A549 (cell line): ENCODE data around the gene CD53. TPM values are rescaled to one million over a fixed set of nuclear protein-coding genes. Genes with fewer than 3 reads are reported as not detected.

Source experiments
- ATAC-seq, 2 experiments: fragments of 200-7000 bp in 1 of 2; fragments of >200 bp in 1 of 2; cut with Nextera tagmentation in 1 of 2; cut with Tn5 transposase in 1 of 2; 3 replicates each; pipeline versions ENCODE4 v1.8.0 to v1.9.1; 2018 to 2020; ENCODE audit warnings: mild to moderate bottlenecking in 1 of 2, moderate library complexity in 1 of 2
- CTCF ChIA-PET: fragments of 300-600 bp; sonication (Branson Sonifier 250); formaldehyde crosslinking; extraction: SDS; loops from one replicate; lab custom pipeline; 2021; ENCODE audit warnings: antibody characterized with exemption, inconsistent platforms; lab: Yijun Ruan, JAX
- POLR2A ChIA-PET: fragments of 350-600 bp; formaldehyde crosslinking; extraction: SDS; loops from one replicate; lab custom pipeline; 2021; ENCODE audit warnings: antibody characterized with exemption, inconsistent platforms; lab: Yijun Ruan, JAX
- DNase-seq, 2 experiments: peaks; one replicate each; pipeline versions ENCODE4 v3.0.0 to v3.0.0-alpha.2; 2011 to 2016; ENCODE audit warnings: low read depth in 1 of 2, low spot score in 1 of 2
- FAIRE-seq: peaks from 2 replicates; lab custom pipeline; 2011; peaks lifted over from hg19 to GRCh38; lab: Jason Lieb, UNC
- H3K27ac ChIP-seq, 2 experiments: fragments of >200 bp; sonication (Bioruptor Twin); formaldehyde crosslinking; 3 replicates each; pipeline ENCODE4 v1.5.1; 2016 to 2017
- H3K4me1 ChIP-seq: fragments of >200 bp; sonication (Bioruptor Twin); formaldehyde crosslinking; 3 replicates; pipeline ENCODE4 v1.6.1; 2016
- H3K4me2 ChIP-seq: fragments of >200 bp; sonication (Bioruptor Twin); formaldehyde crosslinking; 3 replicates; pipeline ENCODE4 v1.6.1; 2016
- H3K4me3 ChIP-seq: fragments of >200 bp; sonication (Bioruptor Twin); formaldehyde crosslinking; 3 replicates; pipeline ENCODE4 v1.5.1; 2016
- H3K9me3 ChIP-seq: fragments of >200 bp; sonication (Bioruptor Twin); formaldehyde crosslinking; 3 replicates; pipeline ENCODE4 v1.6.1; 2016
- BHLHE40 ChIP-seq: IDR thresholded peaks from 2 replicates; pipeline ENCODE4 v1.6.1; 2012; ENCODE audit warnings: low read depth, low read length, inconsistent platforms
- CHD2 ChIP-seq: fragments of 150-350 bp; IDR thresholded peaks from 2 replicates; pipeline ENCODE4 v1.6.1; 2014; ENCODE audit warnings: low read length; ENCODE audit not compliant: partially characterized antibody
- CHD4 ChIP-seq: fragments of 200-600 bp; sonication (generic); IDR thresholded peaks from 2 replicates; pipeline ENCODE4 v1.6.1; 2016; ENCODE audit warnings: antibody characterized with exemption, mild to moderate bottlenecking, borderline replicate concordance
- EHMT2 ChIP-seq: fragments of 200-600 bp; sonication (generic); IDR thresholded peaks from 2 replicates; pipeline ENCODE4 v1.6.1; 2016; ENCODE audit warnings: antibody characterized with exemption, low read depth, mild to moderate bottlenecking, moderate library complexity
- EP300 ChIP-seq, 2 experiments: fragments of >200 bp; sonication (Bioruptor Twin); formaldehyde crosslinking; IDR thresholded peaks; 2 replicates in 1 of 2; 3 replicates in 1 of 2; pipeline ENCODE4 v1.6.1; 2016 to 2017
- FOSB ChIP-seq: fragments of 250-450 bp; sonication (Bioruptor Pico); IDR thresholded peaks from 2 replicates; pipeline ENCODE4 v1.5.0; 2020; ENCODE audit warnings: mild to moderate bottlenecking, moderate library complexity
- FOSL2 ChIP-seq, 2 experiments: fragments of 450-650 bp in 1 of 2; fragments of >200 bp in 1 of 2; sonication (Bioruptor Twin) in 1 of 2; formaldehyde crosslinking; IDR thresholded peaks; 2 replicates each; pipeline versions ENCODE4 v1.5.0 to v1.6.1; 2016 to 2020; ENCODE audit warnings: mild to moderate bottlenecking in 1 of 2, moderate library complexity in 1 of 2
- HDAC2 ChIP-seq: fragments of 200-600 bp; sonication (generic); IDR thresholded peaks from 2 replicates; pipeline ENCODE4 v1.6.1; 2016
- HOXB5 ChIP-seq: fragments of 250-450 bp; sonication (Bioruptor Pico); IDR thresholded peaks from 2 replicates; pipeline ENCODE4 v1.5.0; 2020; ENCODE audit warnings: mild to moderate bottlenecking, moderate library complexity
- JUN ChIP-seq, 2 experiments: fragments of >200 bp; sonication (Bioruptor Twin); formaldehyde crosslinking; IDR thresholded peaks; 2 replicates in 1 of 2; 3 replicates in 1 of 2; pipeline ENCODE4 v1.6.1; 2016 to 2017
- KDM1A ChIP-seq: fragments of 200-600 bp; sonication (generic); IDR thresholded peaks from 2 replicates; pipeline ENCODE4 v1.6.1; 2016; ENCODE audit warnings: low read depth, mild to moderate bottlenecking
- KDM5A ChIP-seq: fragments of 200-600 bp; sonication (generic); IDR thresholded peaks from 2 replicates; pipeline ENCODE4 v1.6.1; 2016; ENCODE audit warnings: antibody characterized with exemption, mild to moderate bottlenecking
- POLR2A ChIP-seq: IDR thresholded peaks from 2 replicates; pipeline ENCODE4 v1.6.1; 2012; ENCODE audit warnings: mild to moderate bottlenecking, low read length
- RAD21 ChIP-seq, 2 experiments: fragments of >200 bp in 1 of 2; sonication (Bioruptor Twin) in 1 of 2; formaldehyde crosslinking in 1 of 2; IDR thresholded peaks in 1 of 2; conservative IDR thresholded peaks in 1 of 2; 2 replicates in 1 of 2; 3 replicates in 1 of 2; pipeline ENCODE4 v1.6.1; 2012 to 2018; ENCODE audit warnings: inconsistent platforms in 1 of 2
- RARB ChIP-seq: fragments of 250-450 bp; sonication (Bioruptor Pico); IDR thresholded peaks from 2 replicates; pipeline ENCODE4 v1.8.0; 2021; ENCODE audit warnings: mild to moderate bottlenecking, moderate library complexity
- RFX5 ChIP-seq: fragments of 450-650 bp; IDR thresholded peaks from 2 replicates; pipeline ENCODE4 v1.7.1; 2014; ENCODE audit warnings: antibody characterized with exemption, mild to moderate bottlenecking, moderate library complexity
- RNF2 ChIP-seq: fragments of 200-600 bp; sonication (generic); IDR thresholded peaks from 2 replicates; pipeline ENCODE4 v1.6.1; 2016; ENCODE audit warnings: low read depth, mild to moderate bottlenecking, antibody characterized with exemption, moderate library complexity, borderline replicate concordance
- SREBF2 ChIP-seq: fragments of 450-650 bp; IDR thresholded peaks from 2 replicates; pipeline ENCODE4 v1.6.1; 2014; ENCODE audit warnings: mild to moderate bottlenecking, moderate library complexity
- ZC3H11A ChIP-seq: fragments of 450-650 bp; IDR thresholded peaks from 2 replicates; pipeline ENCODE4 v1.6.1; 2014; ENCODE audit warnings: antibody characterized with exemption, mild to moderate bottlenecking
- WGBS: methylation state at CpG from one replicate; pipeline ENCODE4 v1.1.6; 2017; ENCODE audit errors: missing lambda C conversion rate; 5-methylcytosine and 5-hydroxymethylcytosine counted together
- polyA plus RNA-seq, 4 experiments: library from polyadenylated mRNA; depleted of rRNA in 3 of 4; stranded (reverse); fragments of >200 nt; fragmentation: RNase III in 1 of 4; extraction: RNeasy Plus Mini Kit Qiagen cat#74134 plus additional on column Dnase treatment in 1 of 4; gene quantifications; 2 replicates in 3 of 4; 3 replicates in 1 of 4; pipeline ENCODE4 v1.2.3, GENCODE V29; 2011 to 2017
- TF ChIP-seq, protein P1 (sequence below): fragments of >200 bp; sonication (Bioruptor Twin); formaldehyde crosslinking; IDR thresholded peaks from 3 replicates; pipeline ENCODE4 v1.5.1; 2016
- TF ChIP-seq, protein P2 (sequence below): IDR thresholded peaks from 2 replicates; pipeline ENCODE4 v1.6.1; 2012; ENCODE audit warnings: low read depth, borderline replicate concordance
- TF ChIP-seq, protein P3 (sequence below): fragments of 150-350 bp; IDR thresholded peaks from 2 replicates; pipeline ENCODE4 v1.6.1; 2014; ENCODE audit warnings: low read depth, mild to moderate bottlenecking, low read length
- TF ChIP-seq, protein P4 (sequence below): IDR thresholded peaks from 2 replicates; pipeline ENCODE4 v1.6.1; 2012
- TF ChIP-seq, protein P5 (sequence below): fragments of >200 bp; sonication (Bioruptor Twin); formaldehyde crosslinking; IDR thresholded peaks from 3 replicates; pipeline ENCODE4 v1.6.1; 2016

CD53 gene
- polyA plus RNA-seq, 2 of the 4 experiments (the other 2 are of a cell fraction) = not detected

DNA sequence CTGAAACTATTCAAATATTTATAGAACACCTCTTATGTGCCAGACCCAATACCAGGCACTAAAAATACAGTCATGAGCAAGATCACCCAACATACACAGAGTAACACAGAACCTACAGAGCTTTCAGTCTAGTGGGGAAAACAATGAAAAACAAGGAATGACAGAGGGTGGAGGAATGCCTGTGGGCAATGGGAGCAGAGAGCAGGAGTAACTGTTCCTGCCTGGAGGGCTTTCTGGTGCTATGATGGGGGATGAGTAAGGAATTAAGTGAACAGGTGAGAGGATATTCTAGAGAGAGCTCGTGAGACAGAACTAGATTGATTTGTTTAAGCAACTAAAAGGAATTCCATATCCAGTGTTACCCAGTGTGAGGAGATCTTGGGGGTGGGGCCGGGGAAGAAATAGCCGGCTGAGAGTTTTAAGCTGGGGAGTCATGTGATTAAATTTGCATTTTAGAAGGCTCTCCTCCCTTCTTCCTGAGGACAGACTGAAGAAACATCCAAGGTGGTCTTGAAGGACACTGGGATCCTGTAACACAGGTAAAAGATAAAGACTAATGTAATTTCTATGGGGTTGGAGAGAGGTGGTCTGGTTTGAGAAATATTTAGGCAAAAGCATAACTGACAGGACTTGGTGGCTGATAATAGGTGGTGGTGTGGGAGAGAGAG lies 2.1 kb upstream of the CD53 start:
- Histone ChIP-seq H3K4me1 (no peaks in the 10 kb centered on the region), H3K4me3 (no peak overlapping the region), H3K27ac (no peak overlapping the region), H3K4me2 (no peak overlapping the region), H3K9me3 (no peaks in the 10 kb centered on the region; the same call in 2 of the 3 replicates)
- POLR2A ChIA-PET = no interaction called here
- ATAC-seq (no peak), DNase-seq (no peak), FAIRE-seq (no peak)
- TF ChIP-seq ZC3H11A = no peak
- TF ChIP-seq EHMT2 = no peak
- TF ChIP-seq FOSB (CRISPR knock-in tag) = no peak
- no peak for TF ChIP-seq HDAC2
- TF ChIP-seq, protein P1, sequence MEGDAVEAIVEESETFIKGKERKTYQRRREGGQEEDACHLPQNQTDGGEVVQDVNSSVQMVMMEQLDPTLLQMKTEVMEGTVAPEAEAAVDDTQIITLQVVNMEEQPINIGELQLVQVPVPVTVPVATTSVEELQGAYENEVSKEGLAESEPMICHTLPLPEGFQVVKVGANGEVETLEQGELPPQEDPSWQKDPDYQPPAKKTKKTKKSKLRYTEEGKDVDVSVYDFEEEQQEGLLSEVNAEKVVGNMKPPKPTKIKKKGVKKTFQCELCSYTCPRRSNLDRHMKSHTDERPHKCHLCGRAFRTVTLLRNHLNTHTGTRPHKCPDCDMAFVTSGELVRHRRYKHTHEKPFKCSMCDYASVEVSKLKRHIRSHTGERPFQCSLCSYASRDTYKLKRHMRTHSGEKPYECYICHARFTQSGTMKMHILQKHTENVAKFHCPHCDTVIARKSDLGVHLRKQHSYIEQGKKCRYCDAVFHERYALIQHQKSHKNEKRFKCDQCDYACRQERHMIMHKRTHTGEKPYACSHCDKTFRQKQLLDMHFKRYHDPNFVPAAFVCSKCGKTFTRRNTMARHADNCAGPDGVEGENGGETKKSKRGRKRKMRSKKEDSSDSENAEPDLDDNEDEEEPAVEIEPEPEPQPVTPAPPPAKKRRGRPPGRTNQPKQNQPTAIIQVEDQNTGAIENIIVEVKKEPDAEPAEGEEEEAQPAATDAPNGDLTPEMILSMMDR = no peak
- TF ChIP-seq, protein P2, sequence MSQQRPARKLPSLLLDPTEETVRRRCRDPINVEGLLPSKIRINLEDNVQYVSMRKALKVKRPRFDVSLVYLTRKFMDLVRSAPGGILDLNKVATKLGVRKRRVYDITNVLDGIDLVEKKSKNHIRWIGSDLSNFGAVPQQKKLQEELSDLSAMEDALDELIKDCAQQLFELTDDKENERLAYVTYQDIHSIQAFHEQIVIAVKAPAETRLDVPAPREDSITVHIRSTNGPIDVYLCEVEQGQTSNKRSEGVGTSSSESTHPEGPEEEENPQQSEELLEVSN = no peak
- 19% methylated on average over 3 of the region's 3 CpGs for WGBS
- CTCF ChIA-PET = interaction anchor here (1.2 kb wide), 1 partner anchor 41 kb away, joined by 5 read pairs; no protein-coding TSS in a partner anchor

DNA sequence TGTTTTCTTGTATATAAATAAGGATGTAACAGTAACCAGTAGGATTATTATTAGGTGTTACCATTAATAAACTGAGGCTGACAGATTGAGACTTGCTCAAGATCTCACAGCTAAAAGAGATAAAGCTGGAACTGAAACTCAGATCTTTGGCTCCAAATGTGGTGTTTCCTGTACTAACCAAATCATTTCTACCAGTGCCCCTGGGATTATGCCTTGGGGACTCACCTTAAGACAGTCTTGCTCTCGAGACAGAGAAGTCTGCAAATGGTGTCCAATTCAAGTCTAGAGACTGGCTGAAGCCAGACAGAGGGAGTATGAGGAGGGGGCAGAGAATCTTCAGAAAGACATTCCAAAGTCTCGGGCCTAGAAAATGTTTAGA lies 593 bp upstream of the CD53 start:
- no peaks in the 10 kb centered on the region for H3K4me1 ChIP-seq
- 49% methylated on average over 2 of the region's 2 CpGs for WGBS
- ATAC-seq (no peak), DNase-seq (no peak), FAIRE-seq (no peak)
- H3K9me3 ChIP-seq = no peaks in the 10 kb centered on the region
- H3K4me2 ChIP-seq = no peak overlapping the region
- CTCF ChIA-PET = no interaction called here
- no peak overlapping the region for H3K27ac ChIP-seq
- no peak overlapping the region for H3K4me3 ChIP-seq
- POLR2A ChIA-PET = no interaction called here
- TF ChIP-seq KDM1A = no peak
- TF ChIP-seq BHLHE40 = no peak
- no peak for TF ChIP-seq EHMT2
- TF ChIP-seq, protein P1 = no peak
- no peak for TF ChIP-seq FOSL2 (IDR thresholded peaks at IDR 0.05)
- TF ChIP-seq FOSL2 (CRISPR knock-in tag; IDR thresholded peaks at IDR 0.05) = no peak

DNA sequence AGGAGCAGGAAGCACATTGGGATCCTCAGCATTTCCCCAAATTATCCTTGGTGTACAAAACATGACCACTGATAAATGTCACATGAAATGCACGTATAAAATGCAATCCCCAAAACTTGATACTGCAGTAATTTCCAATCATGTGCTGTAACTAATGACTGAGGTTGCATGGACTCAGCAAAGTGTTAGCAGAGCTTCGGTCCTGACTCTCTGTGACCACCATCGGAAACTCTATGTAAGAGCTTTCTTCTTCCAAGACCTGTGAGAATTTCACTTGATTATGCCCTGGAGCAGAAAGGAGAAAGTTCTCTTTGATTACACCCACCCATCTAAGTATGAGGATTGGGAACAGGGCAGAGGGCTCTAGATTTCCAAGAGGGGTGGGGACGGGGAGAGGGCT lies 908 bp downstream of the CD53 start:
- ChIA-PET POLR2A (no interaction called here), CTCF (no interaction called here)
- ATAC-seq = no peak

More for the DNA sequence above, 908 bp downstream of the CD53 start:
- no peak for FAIRE-seq
- 51% methylated on average over 4 of the region's 4 CpGs for WGBS
- H3K9me3 ChIP-seq = no peaks in the 10 kb centered on the region
- H3K27ac ChIP-seq = no peak overlapping the region
- TF ChIP-seq, protein P3, sequence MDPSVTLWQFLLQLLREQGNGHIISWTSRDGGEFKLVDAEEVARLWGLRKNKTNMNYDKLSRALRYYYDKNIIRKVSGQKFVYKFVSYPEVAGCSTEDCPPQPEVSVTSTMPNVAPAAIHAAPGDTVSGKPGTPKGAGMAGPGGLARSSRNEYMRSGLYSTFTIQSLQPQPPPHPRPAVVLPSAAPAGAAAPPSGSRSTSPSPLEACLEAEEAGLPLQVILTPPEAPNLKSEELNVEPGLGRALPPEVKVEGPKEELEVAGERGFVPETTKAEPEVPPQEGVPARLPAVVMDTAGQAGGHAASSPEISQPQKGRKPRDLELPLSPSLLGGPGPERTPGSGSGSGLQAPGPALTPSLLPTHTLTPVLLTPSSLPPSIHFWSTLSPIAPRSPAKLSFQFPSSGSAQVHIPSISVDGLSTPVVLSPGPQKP = no peak
- TF ChIP-seq RNF2 (no peak), JUN (IDR thresholded peaks at IDR 0.05) (no peak), SREBF2 (no peak), KDM5A (no peak), HOXB5 (no peak), RAD21 (conservative IDR thresholded peaks at IDR 0.05 in 1 of 2, IDR thresholded peaks at IDR 0.05 in 1 of 2) (no peak), ZC3H11A (no peak), CHD2 (no peak), EP300 (IDR thresholded peaks at IDR 0.05) (no peak), RARB (CRISPR knock-in tag) (no peak), RFX5 (no peak), BHLHE40 (no peak), POLR2A (no peak), EHMT2 (no peak), CHD4 (no peak)
- TF ChIP-seq, protein P4, sequence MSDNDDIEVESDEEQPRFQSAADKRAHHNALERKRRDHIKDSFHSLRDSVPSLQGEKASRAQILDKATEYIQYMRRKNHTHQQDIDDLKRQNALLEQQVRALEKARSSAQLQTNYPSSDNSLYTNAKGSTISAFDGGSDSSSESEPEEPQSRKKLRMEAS = no peak
- TF ChIP-seq, protein P5, sequence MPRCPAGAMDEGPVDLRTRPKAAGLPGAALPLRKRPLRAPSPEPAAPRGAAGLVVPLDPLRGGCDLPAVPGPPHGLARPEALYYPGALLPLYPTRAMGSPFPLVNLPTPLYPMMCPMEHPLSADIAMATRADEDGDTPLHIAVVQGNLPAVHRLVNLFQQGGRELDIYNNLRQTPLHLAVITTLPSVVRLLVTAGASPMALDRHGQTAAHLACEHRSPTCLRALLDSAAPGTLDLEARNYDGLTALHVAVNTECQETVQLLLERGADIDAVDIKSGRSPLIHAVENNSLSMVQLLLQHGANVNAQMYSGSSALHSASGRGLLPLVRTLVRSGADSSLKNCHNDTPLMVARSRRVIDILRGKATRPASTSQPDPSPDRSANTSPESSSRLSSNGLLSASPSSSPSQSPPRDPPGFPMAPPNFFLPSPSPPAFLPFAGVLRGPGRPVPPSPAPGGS = no peak
- no peak overlapping the region for H3K4me2 ChIP-seq
- no peak overlapping the region for H3K4me3 ChIP-seq
- H3K4me1 ChIP-seq = no peaks in the 10 kb centered on the region
- DNase-seq = no peak
